SK-N-MC (cell line): Measurements from ENCODE around the gene SLC38A10.

Source experiments
- EZH2 ChIP-seq: fragments of 200-600 bp; sonication (generic); IDR thresholded peaks from one replicate; pipeline ENCODE4 v1.6.1; 2017; ENCODE audit warnings: antibody characterized with exemption
- POLR2AphosphoS5 ChIP-seq: IDR thresholded peaks from 2 replicates; pipeline ENCODE4 v1.6.1; 2012; ENCODE audit warnings: mild to moderate bottlenecking, low read depth, low read length, borderline replicate concordance

DNA sequence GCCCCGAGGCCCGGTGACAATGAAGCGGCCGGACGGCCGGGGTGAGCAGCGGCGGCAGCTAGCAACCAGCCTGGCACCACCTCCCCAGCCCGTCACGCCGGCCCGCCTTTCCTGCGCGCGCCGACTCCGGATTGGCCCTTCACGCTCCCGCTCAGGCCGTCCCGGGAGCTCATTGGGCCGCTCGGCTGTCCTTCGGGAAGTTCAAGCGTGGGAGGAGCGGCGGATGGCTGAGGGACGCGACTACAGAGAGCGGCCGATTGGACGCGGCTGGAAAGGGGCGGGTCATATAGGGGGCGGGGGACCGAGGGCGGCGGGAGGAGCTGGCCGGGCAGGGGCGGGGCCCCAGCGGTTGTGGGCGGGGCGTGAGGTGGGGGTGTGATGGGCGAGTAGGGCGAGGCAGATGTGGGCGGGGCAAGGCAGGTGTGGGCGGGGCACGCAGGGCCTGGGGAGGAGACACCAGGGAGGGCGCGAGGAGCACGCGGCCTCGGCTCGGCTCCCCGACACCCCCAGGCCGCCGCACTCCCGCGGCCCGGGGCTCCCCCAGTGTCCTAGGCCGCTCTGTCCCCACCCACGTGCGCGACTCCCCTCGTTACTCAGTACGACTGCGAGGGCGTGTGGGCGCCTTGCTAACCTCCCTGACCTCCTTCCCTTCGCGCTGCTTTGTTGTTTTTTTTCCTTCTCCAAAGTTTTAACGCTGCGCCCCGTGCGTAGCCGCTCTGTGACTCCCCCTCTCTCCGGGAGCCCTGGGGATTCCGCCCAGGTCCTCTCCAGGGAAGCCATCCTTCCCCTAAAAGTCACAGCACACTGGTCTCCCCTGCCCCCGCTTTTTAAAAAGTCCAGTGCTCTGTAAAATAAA is 72.0 kb downstream of the SLC38A10 start, which contains the start of gene CEP131:
- peak; percentile 47; the same call in 1 of the 2 replicates for TF ChIP-seq POLR2AphosphoS5
- no peak for TF ChIP-seq EZH2
